GM23338 (cell line): ENCODE measurements around the gene RRP12. TPM values are rescaled to one million over a fixed set of nuclear protein-coding genes. Genes with fewer than 3 reads are reported as not detected.
A peak's percentile ranks its signal among the peaks of the same experiment; 100 is the strongest.

ENCODE experiments used
- ATAC-seq: fragments of 200-7000 bp; cut with Tn5 transposase; 3 replicates; pipeline ENCODE4 v1.9.1; 2020
- DNase-seq: peaks from one replicate; pipeline ENCODE4 v3.0.0-alpha.2; 2015; ENCODE audit warnings: low spot score
- H2AFZ ChIP-seq: fragments of 200-600 bp; sonication (generic); 2 replicates; pipeline ENCODE4 v1.8.0; 2016; ENCODE audit warnings: antibody characterized with exemption, mild to moderate bottlenecking, moderate library complexity
- H3F3A ChIP-seq: fragments of 200-600 bp; sonication (generic); replicated peaks from 2 replicates; pipeline ENCODE4 v1.8.0; 2017; ENCODE audit warnings: antibody characterized with exemption, mixed run types, low read depth
- H3K27ac ChIP-seq: fragments of 200-600 bp; sonication (generic); 2 replicates; pipeline ENCODE4 v1.6.1; 2016; ENCODE audit warnings: low read depth
- H3K27me3 ChIP-seq: fragments of 200-600 bp; sonication (generic); 2 replicates; pipeline ENCODE4 v1.8.0; 2016; ENCODE audit warnings: mild to moderate bottlenecking, mixed run types, moderate library complexity; ENCODE audit not compliant: insufficient read depth
- H3K36me3 ChIP-seq: fragments of 200-600 bp; sonication (generic); 2 replicates; pipeline ENCODE4 v1.8.0; 2016; ENCODE audit warnings: mild to moderate bottlenecking; ENCODE audit not compliant: insufficient read depth
- H3K4me1 ChIP-seq: fragments of 200-600 bp; sonication (generic); 2 replicates; pipeline ENCODE4 v1.8.0; 2016; ENCODE audit warnings: mild to moderate bottlenecking, moderate library complexity; ENCODE audit not compliant: insufficient read depth
- H3K4me2 ChIP-seq: fragments of 200-600 bp; sonication (generic); 2 replicates; pipeline ENCODE4 v1.7.1; 2017; ENCODE audit warnings: mixed run types
- H3K4me3 ChIP-seq: fragments of 200-600 bp; sonication (generic); 2 replicates; pipeline ENCODE4 v1.6.1; 2016; ENCODE audit warnings: mixed run types
- H3K79me2 ChIP-seq: fragments of 200-600 bp; sonication (generic); replicated peaks from 2 replicates; pipeline ENCODE4 v1.8.0; 2017; ENCODE audit warnings: mild to moderate bottlenecking; ENCODE audit not compliant: insufficient read depth
- H3K9me2 ChIP-seq: fragments of 200-600 bp; sonication (generic); 2 replicates; pipeline ENCODE4 v1.8.0; 2017; ENCODE audit not compliant: insufficient read depth
- H4K20me1 ChIP-seq: fragments of 200-600 bp; sonication (generic); replicated peaks from 2 replicates; pipeline ENCODE4 v1.8.0; 2017; ENCODE audit warnings: mild to moderate bottlenecking; ENCODE audit not compliant: insufficient read depth
- H3K27ac Mint-ChIP-seq: 2 replicates; pipeline ENCODE4 v1.8.0; 2020; ENCODE audit warnings: inconsistent platforms, mild to moderate bottlenecking, moderate library complexity, mixed read lengths
- H3K27me3 Mint-ChIP-seq: 3 replicates; pipeline ENCODE4 v1.8.0; 2022; ENCODE audit warnings: low read depth, mild to moderate bottlenecking, moderate library complexity, mixed read lengths, inconsistent platforms; ENCODE audit not compliant: insufficient read depth, poor library complexity
- H3K36me3 Mint-ChIP-seq: 3 replicates; pipeline ENCODE4 v1.8.0; 2021; ENCODE audit warnings: low read depth, mild to moderate bottlenecking, inconsistent platforms, moderate library complexity, mixed read lengths
- H3K4me1 Mint-ChIP-seq: 3 replicates; pipeline ENCODE4 v1.8.0; 2020; ENCODE audit warnings: mild to moderate bottlenecking, inconsistent platforms, mixed read lengths
- H3K4me3 Mint-ChIP-seq: 3 replicates; pipeline ENCODE4 v1.8.0; 2021; ENCODE audit warnings: moderate library complexity, mild to moderate bottlenecking, inconsistent platforms, mixed read lengths
- H3K9me3 Mint-ChIP-seq: 3 replicates; pipeline ENCODE4 v1.8.0; 2020; ENCODE audit warnings: moderate library complexity, mild to moderate bottlenecking, inconsistent platforms, mixed read lengths
- CREB1 ChIP-seq: fragments of 250-450 bp; sonication (Bioruptor Pico); IDR thresholded peaks from 2 replicates; pipeline ENCODE4 v1.5.0; 2020; ENCODE audit warnings: low read depth, mild to moderate bottlenecking, moderate library complexity
- CTCF ChIP-seq, 2 experiments: fragments of 200-600 bp in 1 of 2; sonication (generic) in 1 of 2; conservative IDR thresholded peaks; 2 replicates each; pipeline versions ENCODE4 v1.5.1 to v1.6.1; 2016 to 2017; ENCODE audit warnings: antibody characterized with exemption in 2 of 2, low read depth in 2 of 2, mild to moderate bottlenecking in 2 of 2, moderate library complexity in 1 of 2
- EZH2 ChIP-seq: fragments of 200-600 bp; sonication (generic); IDR thresholded peaks from one replicate; pipeline ENCODE4 v1.8.0; 2017; ENCODE audit warnings: antibody characterized with exemption, mild to moderate bottlenecking, low read depth; ENCODE audit not compliant: unreplicated experiment
- JUNB ChIP-seq: IDR thresholded peaks from one replicate; pipeline ENCODE4 v1.6.1; 2016; ENCODE audit warnings: antibody characterized with exemption; ENCODE audit not compliant: unreplicated experiment
- NANOG ChIP-seq: IDR thresholded peaks from 2 replicates; pipeline ENCODE4 v1.6.1; 2016; ENCODE audit warnings: antibody characterized with exemption, borderline replicate concordance
- POLR2AphosphoS5 ChIP-seq: IDR thresholded peaks from 2 replicates; pipeline ENCODE4 v1.6.1; 2016; ENCODE audit warnings: antibody characterized with exemption, low read depth
- STAT1 ChIP-seq: IDR thresholded peaks from one replicate; pipeline ENCODE4 v1.6.1; 2016; ENCODE audit warnings: antibody characterized with exemption; ENCODE audit not compliant: unreplicated experiment
- ZNF331 ChIP-seq: fragments of 250-450 bp; sonication (Bioruptor Pico); IDR thresholded peaks from 2 replicates; pipeline ENCODE4 v1.5.0; 2020; ENCODE audit warnings: low read depth, mild to moderate bottlenecking, moderate library complexity
- polyA plus RNA-seq: library from polyadenylated mRNA; unstranded; fragments of >200 nt; fragmentation: Nextera tagmentation; extraction: Ambion mirVana; gene quantifications from 2 replicates; pipeline ENCODE4 v1.2.1, GENCODE V29; 2016
- total RNA-seq: library from RNA; depleted of rRNA; stranded (reverse); fragments of >200 nt; shearing (Covaris generic); gene quantifications from 2 replicates; pipeline ENCODE4 v1.2.3, GENCODE V29; 2014
- TF ChIP-seq, protein P1 (sequence below): fragments of 250-450 bp; sonication (Bioruptor Pico); IDR thresholded peaks from 2 replicates; pipeline ENCODE4 v1.5.0; 2020; ENCODE audit warnings: mild to moderate bottlenecking, moderate library complexity

Gene RRP12
- total and polyA plus RNA-seq, 2 experiments from 2014 or later, result 53.4 to 62.6 TPM

DNA sequence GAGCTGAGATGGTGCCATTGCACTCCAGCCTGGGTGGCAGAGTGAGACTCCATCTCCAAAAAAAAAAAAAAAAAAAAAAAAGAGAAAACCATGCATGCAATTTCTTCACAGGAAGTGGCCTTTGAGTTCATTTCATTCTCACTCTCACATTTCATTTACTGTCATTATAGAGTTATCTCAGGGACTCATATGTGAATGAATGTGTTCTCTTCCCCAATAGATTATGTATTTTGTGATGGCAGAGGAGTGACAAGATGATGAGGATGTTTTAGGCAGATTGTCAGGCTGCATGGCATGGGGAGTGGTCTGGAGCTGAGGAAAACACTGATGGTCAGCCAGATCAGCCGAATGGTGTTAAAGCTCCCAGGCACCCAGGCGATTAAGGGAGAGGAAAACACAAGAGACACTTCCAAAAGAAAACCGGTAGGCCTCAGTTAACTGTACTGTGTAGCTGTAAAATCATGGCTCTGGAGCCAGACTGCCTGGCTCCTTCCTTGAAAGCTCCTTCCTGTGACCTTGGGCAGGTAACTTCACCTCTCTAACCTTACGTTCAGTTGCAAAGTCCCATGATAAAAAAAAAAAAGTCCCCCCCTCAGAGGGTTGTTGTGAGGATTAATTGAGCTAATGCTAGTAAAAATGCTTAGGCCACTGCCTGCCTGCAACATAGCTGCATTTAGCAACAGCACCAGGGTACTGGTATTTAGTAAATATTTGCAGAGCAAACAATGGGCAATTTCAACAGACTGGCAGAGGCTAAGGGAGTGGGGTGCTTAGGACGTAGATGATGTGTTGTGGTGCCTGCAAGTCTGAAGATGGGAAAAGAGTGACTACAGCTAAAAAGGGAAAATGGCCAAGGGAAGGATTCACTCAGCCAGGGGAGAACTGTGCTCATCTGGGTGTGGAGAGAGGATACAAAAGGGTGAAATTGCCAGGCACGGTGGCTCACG lies 73.5 kb downstream of the RRP12 start:
- H3K27ac Mint-ChIP-seq, result peak overlapping the region; percentile 5

GRCh38 chr10:97325754-97326153 lies 75.4 kb downstream of the RRP12 start:
- Histone ChIP-seq H3K79me2 (peaks cover 23% of the 10 kb centered on the region), H4K20me1 (peaks cover 15% of the 10 kb centered on the region), H3K4me3 (no peak overlapping the region), H2AFZ (no peak overlapping the region), H3F3A (peaks cover 21% of the 10 kb centered on the region), H3K36me3 (no peaks in the 10 kb centered on the region), H3K27ac (no peak overlapping the region), H3K27me3 (peaks cover 18% of the 10 kb centered on the region), H3K9me2 (no peaks in the 10 kb centered on the region), H3K4me2 (no peak overlapping the region), H3K4me1 (peaks cover 47% of the 10 kb centered on the region)
- H3K27ac Mint-ChIP-seq, result no peak overlapping the region
- ATAC-seq, result peak; percentile 7; the same call in 2 of the 3 replicates
- peak; percentile 54 for DNase-seq
- H3K9me3 Mint-ChIP-seq, result no peaks in the 10 kb centered on the region
- peaks cover 24% of the 10 kb centered on the region for H3K27me3 Mint-ChIP-seq
- peaks cover 38% of the 10 kb centered on the region for H3K4me1 Mint-ChIP-seq
- H3K36me3 Mint-ChIP-seq, result peaks cover 19% of the 10 kb centered on the region
- no peak overlapping the region for H3K4me3 Mint-ChIP-seq
- TF ChIP-seq, protein P1, sequence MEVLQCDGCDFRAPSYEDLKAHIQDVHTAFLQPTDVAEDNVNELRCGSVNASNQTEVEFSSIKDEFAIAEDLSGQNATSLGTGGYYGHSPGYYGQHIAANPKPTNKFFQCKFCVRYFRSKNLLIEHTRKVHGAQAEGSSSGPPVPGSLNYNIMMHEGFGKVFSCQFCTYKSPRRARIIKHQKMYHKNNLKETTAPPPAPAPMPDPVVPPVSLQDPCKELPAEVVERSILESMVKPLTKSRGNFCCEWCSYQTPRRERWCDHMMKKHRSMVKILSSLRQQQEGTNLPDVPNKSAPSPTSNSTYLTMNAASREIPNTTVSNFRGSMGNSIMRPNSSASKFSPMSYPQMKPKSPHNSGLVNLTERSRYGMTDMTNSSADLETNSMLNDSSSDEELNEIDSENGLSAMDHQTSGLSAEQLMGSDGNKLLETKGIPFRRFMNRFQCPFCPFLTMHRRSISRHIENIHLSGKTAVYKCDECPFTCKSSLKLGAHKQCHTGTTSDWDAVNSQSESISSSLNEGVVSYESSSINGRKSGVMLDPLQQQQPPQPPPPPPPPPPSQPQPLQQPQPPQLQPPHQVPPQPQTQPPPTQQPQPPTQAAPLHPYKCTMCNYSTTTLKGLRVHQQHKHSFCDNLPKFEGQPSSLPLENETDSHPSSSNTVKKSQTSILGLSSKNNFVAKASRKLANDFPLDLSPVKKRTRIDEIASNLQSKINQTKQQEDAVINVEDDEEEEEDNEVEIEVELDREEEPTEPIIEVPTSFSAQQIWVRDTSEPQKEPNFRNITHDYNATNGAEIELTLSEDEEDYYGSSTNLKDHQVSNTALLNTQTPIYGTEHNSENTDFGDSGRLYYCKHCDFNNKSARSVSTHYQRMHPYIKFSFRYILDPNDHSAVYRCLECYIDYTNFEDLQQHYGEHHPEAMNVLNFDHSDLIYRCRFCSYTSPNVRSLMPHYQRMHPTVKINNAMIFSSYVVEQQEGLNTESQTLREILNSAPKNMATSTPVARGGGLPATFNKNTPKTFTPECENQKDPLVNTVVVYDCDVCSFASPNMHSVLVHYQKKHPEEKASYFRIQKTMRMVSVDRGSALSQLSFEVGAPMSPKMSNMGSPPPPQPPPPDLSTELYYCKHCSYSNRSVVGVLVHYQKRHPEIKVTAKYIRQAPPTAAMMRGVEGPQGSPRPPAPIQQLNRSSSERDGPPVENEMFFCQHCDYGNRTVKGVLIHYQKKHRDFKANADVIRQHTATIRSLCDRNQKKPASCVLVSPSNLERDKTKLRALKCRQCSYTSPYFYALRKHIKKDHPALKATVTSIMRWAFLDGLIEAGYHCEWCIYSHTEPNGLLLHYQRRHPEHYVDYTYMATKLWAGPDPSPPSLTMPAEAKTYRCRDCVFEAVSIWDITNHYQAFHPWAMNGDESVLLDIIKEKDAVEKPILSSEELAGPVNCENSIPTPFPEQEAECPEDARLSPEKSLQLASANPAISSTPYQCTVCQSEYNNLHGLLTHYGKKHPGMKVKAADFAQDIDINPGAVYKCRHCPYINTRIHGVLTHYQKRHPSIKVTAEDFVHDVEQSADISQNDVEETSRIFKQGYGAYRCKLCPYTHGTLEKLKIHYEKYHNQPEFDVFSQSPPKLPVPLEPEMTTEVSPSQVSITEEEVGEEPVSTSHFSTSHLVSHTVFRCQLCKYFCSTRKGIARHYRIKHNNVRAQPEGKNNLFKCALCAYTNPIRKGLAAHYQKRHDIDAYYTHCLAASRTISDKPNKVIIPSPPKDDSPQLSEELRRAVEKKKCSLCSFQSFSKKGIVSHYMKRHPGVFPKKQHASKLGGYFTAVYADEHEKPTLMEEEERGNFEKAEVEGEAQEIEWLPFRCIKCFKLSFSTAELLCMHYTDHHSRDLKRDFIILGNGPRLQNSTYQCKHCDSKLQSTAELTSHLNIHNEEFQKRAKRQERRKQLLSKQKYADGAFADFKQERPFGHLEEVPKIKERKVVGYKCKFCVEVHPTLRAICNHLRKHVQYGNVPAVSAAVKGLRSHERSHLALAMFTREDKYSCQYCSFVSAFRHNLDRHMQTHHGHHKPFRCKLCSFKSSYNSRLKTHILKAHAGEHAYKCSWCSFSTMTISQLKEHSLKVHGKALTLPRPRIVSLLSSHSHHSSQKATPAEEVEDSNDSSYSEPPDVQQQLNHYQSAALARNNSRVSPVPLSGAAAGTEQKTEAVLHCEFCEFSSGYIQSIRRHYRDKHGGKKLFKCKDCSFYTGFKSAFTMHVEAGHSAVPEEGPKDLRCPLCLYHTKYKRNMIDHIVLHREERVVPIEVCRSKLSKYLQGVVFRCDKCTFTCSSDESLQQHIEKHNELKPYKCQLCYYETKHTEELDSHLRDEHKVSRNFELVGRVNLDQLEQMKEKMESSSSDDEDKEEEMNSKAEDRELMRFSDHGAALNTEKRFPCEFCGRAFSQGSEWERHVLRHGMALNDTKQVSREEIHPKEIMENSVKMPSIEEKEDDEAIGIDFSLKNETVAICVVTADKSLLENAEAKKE (CRISPR knock-in tag), result no peak
- TF ChIP-seq ZNF331 (CRISPR knock-in tag) (no peak), STAT1 (no peak)

More for the DNA sequence above, 73.5 kb downstream of the RRP12 start:
- no peaks in the 10 kb centered on the region; the same call in 1 of the 2 replicates for H3K27me3 ChIP-seq
- no peaks in the 10 kb centered on the region for H3K36me3 ChIP-seq
- Mint-ChIP-seq H3K36me3 (peaks cover 34% of the 10 kb centered on the region), H3K9me3 (no peaks in the 10 kb centered on the region), H3K4me3 (no peak overlapping the region), H3K27me3 (peaks cover 11% of the 10 kb centered on the region), H3K4me1 (peaks cover 38% of the 10 kb centered on the region)
- peak overlapping the region; percentile 67 for H3K4me2 ChIP-seq
- ATAC-seq, result no peak
- no peak overlapping the region for H3K4me3 ChIP-seq
- H2AFZ ChIP-seq, result no peak overlapping the region
- H3K79me2 ChIP-seq, result peaks cover 42% of the 10 kb centered on the region
- peaks cover 28% of the 10 kb centered on the region for H4K20me1 ChIP-seq
- peak overlapping the region; percentile 83 for H3K27ac ChIP-seq
- TF ChIP-seq ZNF331 (CRISPR knock-in tag) (no peak), JUNB (no peak), EZH2 (no peak), CTCF (conservative IDR thresholded peaks at IDR 0.05; ENCODE audit: low read depth in 2 of 2) (no peak), NANOG (no peak), CREB1 (CRISPR knock-in tag) (no peak), POLR2AphosphoS5 (no peak)
- H3K4me1 ChIP-seq, result peaks cover 50% of the 10 kb centered on the region
- H3K9me2 ChIP-seq, result no peaks in the 10 kb centered on the region
- DNase-seq, result no peak
- H3F3A ChIP-seq, result peaks cover 25% of the 10 kb centered on the region
